Fibroblast of lung (primary cell): Measurements from ENCODE around the gene CAST. TPM values are rescaled to one million over a fixed set of nuclear protein-coding genes. Genes with fewer than 3 reads are reported as not detected.

ENCODE experiments used
- DNase-seq, 2 donors: peaks; one replicate each; pipeline versions ENCODE4 v3.0.0 to v3.0.0-alpha.2; 2010; ENCODE audit warnings: low read depth in 2 of 2
- H2AFZ ChIP-seq: 2 replicates; pipeline ENCODE4 v1.5.1; 2012; ENCODE audit warnings: low read length, control low read depth, inconsistent platforms
- H3K27ac ChIP-seq: 2 replicates; pipeline ENCODE4 v1.5.1; 2011; ENCODE audit warnings: low read length, control low read depth; ENCODE audit not compliant: insufficient read depth
- H3K27me3 ChIP-seq: 2 replicates; pipeline ENCODE4 v1.5.1; 2011; ENCODE audit warnings: mild to moderate bottlenecking, low read length; ENCODE audit not compliant: control insufficient read depth, insufficient read depth
- H3K36me3 ChIP-seq: 2 replicates; pipeline ENCODE4 v1.5.1; 2011; ENCODE audit warnings: low read length; ENCODE audit not compliant: control insufficient read depth, insufficient read depth
- H3K4me1 ChIP-seq: 2 replicates; pipeline ENCODE4 v1.5.1; 2011; ENCODE audit warnings: low read length; ENCODE audit not compliant: control insufficient read depth, insufficient read depth; ENCODE audit errors: extremely low read depth
- H3K4me2 ChIP-seq: 2 replicates; pipeline ENCODE4 v1.5.1; 2011; ENCODE audit warnings: low read length, control low read depth; ENCODE audit not compliant: insufficient read depth; ENCODE audit errors: extremely low read depth
- H3K4me3 ChIP-seq, 4 experiments: fragments of 200-600 bp in 1 of 4; sonication (generic) in 1 of 4; replicated peaks in 1 of 4; 2 replicates each; pipeline ENCODE4 v1.5.1; 2011 to 2016; ENCODE audit warnings: low read length in 4 of 4, low read depth in 3 of 4, mild to moderate bottlenecking in 3 of 4, control low read depth in 2 of 4, inconsistent platforms in 1 of 4, mixed read lengths in 1 of 4; ENCODE audit not compliant: insufficient read depth in 1 of 4; ENCODE audit errors: control extremely low read depth in 1 of 4
- H3K79me2 ChIP-seq: 2 replicates; pipeline ENCODE4 v1.5.1; 2012; ENCODE audit warnings: mild to moderate bottlenecking, low read length, inconsistent platforms; ENCODE audit not compliant: control insufficient read depth, insufficient read depth
- H3K9ac ChIP-seq: 2 replicates; pipeline ENCODE4 v1.5.1; 2011; ENCODE audit warnings: mild to moderate bottlenecking, low read length, control low read depth; ENCODE audit not compliant: insufficient read depth
- H3K9me3 ChIP-seq: 2 replicates; pipeline ENCODE4 v1.5.1; 2012; ENCODE audit warnings: low read depth, low read length; ENCODE audit not compliant: control insufficient read depth, insufficient read depth
- H4K20me1 ChIP-seq: 2 replicates; pipeline ENCODE4 v1.5.1; 2011; ENCODE audit warnings: low read length; ENCODE audit not compliant: control insufficient read depth, insufficient read depth; ENCODE audit errors: extremely low read depth
- CTCF ChIP-seq, 2 donors: IDR thresholded peaks in 1 of 2; conservative IDR thresholded peaks in 1 of 2; 1 replicate in 1 of 2; 2 replicates in 1 of 2; pipeline ENCODE4 v1.5.1; 2011 to 2012; ENCODE audit warnings: low read length in 2 of 2, control low read depth in 1 of 2, inconsistent platforms in 1 of 2, low read depth in 1 of 2, mild to moderate bottlenecking in 1 of 2
- EZH2 ChIP-seq: IDR thresholded peaks from 2 replicates; pipeline ENCODE4 v1.5.1; 2012; ENCODE audit warnings: low read length, control low read depth, mild to moderate bottlenecking; ENCODE audit errors: missing control alignments
- polyA plus RNA-seq, 2 donors: library from polyadenylated mRNA; depleted of rRNA in 1 of 2; stranded (reverse) in 1 of 2; unstranded in 1 of 2; fragments of >200 nt; gene quantifications; 2 replicates each; pipeline ENCODE4 v1.2.1, GENCODE V29; 2011 to 2012; ENCODE audit warnings: missing spikeins in 1 of 2
- total RNA-seq: library from RNA; depleted of rRNA; stranded (reverse); fragments of >200 nt; gene quantifications from 2 replicates; pipeline ENCODE4 v1.2.1, GENCODE V29; 2014

CAST gene
- total and polyA plus RNA-seq, 2 donors (not counting 1 experiment from before 2014, with no cell fraction given), result 203 to 378 TPM

DNA sequence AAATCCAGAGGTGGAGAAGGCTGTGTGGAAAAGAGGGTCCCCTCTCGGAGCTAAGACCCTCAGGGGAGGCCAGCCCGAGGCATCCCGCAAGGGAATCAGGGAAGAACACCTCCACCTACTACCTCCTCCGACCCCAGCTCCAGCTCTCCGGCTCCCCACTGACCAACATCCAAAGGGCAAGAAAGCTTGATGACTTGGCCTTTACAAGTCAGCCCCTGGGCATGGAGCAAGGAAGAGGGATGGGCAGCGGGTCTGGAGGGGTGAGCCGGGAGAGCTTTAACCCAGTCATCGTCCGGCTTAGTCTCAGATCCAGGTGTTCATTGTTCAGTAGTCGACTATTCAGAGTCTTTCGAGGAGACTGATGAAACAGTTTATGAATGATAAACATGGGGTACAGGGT is 113.5 kb downstream of the CAST start:
- H3K27me3 ChIP-seq, result no peaks in the 10 kb centered on the region
- no peaks in the 10 kb centered on the region for H3K9me3 ChIP-seq
- no peaks in the 10 kb centered on the region for H3K79me2 ChIP-seq
- peaks cover 2% of the 10 kb centered on the region for H3K4me1 ChIP-seq
- H3K9ac ChIP-seq, result no peak overlapping the region
- H4K20me1 ChIP-seq, result no peaks in the 10 kb centered on the region
- peaks cover 19% of the 10 kb centered on the region for H3K36me3 ChIP-seq
- no peak overlapping the region for H3K4me2 ChIP-seq
- DNase-seq, result no peak
- H3K4me3 ChIP-seq, result no peak overlapping the region
- no peak overlapping the region for H3K27ac ChIP-seq
- no peak overlapping the region for H2AFZ ChIP-seq
- TF ChIP-seq EZH2 (no peak), CTCF (conservative IDR thresholded peaks at IDR 0.05 in 1 of 2, IDR thresholded peaks at IDR 0.05 in 1 of 2; ENCODE audit: low read depth in 1 of 2, low read length in 2 of 2) (no peak)

DNA sequence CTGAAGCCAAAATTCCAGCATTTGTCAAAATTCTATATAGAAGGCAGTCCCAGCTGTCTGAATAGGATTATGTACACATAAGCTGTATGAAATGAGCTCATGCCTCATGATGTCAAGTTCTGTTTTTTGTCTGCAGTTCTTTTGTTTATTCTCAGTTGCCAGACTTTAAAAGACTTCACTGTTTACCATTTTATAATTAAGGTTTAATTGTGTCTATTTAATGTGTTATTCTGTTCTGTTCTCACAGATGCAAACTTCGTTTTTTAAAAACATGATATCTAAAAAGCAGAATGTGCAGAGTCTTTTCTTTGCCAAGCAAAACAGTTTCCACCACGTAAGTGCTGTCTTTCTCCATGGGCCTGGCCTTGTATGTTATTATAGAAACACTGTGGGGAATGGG is 114.4 kb downstream of the CAST start:
- Histone ChIP-seq H2AFZ (no peak overlapping the region), H4K20me1 (no peaks in the 10 kb centered on the region), H3K4me1 (peaks cover 8% of the 10 kb centered on the region), H3K27ac (no peak overlapping the region), H3K79me2 (no peaks in the 10 kb centered on the region), H3K9me3 (no peaks in the 10 kb centered on the region), H3K9ac (no peak overlapping the region), H3K27me3 (no peaks in the 10 kb centered on the region), H3K4me3 (no peak overlapping the region), H3K4me2 (no peak overlapping the region), H3K36me3 (peaks cover 17% of the 10 kb centered on the region)
- TF ChIP-seq EZH2 (no peak), CTCF (conservative IDR thresholded peaks at IDR 0.05 in 1 of 2, IDR thresholded peaks at IDR 0.05 in 1 of 2; ENCODE audit: low read depth in 1 of 2, low read length in 2 of 2) (no peak)
- DNase-seq, result no peak

- Histone ChIP-seq H2AFZ (no peak overlapping the region), H4K20me1 (no peaks in the 10 kb centered on the region), H3K9me3 (no peaks in the 10 kb centered on the region), H3K4me1 (peaks cover 8% of the 10 kb centered on the region), H3K4me3 (no peak overlapping the region), H3K27ac (no peak overlapping the region), H3K4me2 (no peak overlapping the region), H3K79me2 (no peaks in the 10 kb centered on the region), H3K9ac (no peak overlapping the region), H3K27me3 (no peaks in the 10 kb centered on the region), H3K36me3 (peaks cover 17% of the 10 kb centered on the region)
- TF ChIP-seq CTCF (conservative IDR thresholded peaks at IDR 0.05 in 1 of 2, IDR thresholded peaks at IDR 0.05 in 1 of 2; ENCODE audit: low read depth in 1 of 2, low read length in 2 of 2), result no peak
- no peak for TF ChIP-seq EZH2
- DNase-seq, result no peak
Measured at GRCh38 chr5:96778409-96778808, 116.2 kb downstream of the CAST start.
